GF-D8 (cell line): ENCODE measurements around the gene PLPPR5.
"Not testable (repeated sequence)": the region's sequence is repeated elsewhere in the genome, so short reads cannot be mapped to it uniquely, and the experiment has no call there.

ENCODE experiments used
- DNase-seq: peaks from one replicate; lab custom pipeline; 2025; lab: John Stamatoyannopoulos, UW

Gene PLPPR5, protein sequence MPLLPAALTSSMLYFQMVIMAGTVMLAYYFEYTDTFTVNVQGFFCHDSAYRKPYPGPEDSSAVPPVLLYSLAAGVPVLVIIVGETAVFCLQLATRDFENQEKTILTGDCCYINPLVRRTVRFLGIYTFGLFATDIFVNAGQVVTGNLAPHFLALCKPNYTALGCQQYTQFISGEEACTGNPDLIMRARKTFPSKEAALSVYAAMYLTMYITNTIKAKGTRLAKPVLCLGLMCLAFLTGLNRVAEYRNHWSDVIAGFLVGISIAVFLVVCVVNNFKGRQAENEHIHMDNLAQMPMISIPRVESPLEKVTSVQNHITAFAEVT

DNA sequence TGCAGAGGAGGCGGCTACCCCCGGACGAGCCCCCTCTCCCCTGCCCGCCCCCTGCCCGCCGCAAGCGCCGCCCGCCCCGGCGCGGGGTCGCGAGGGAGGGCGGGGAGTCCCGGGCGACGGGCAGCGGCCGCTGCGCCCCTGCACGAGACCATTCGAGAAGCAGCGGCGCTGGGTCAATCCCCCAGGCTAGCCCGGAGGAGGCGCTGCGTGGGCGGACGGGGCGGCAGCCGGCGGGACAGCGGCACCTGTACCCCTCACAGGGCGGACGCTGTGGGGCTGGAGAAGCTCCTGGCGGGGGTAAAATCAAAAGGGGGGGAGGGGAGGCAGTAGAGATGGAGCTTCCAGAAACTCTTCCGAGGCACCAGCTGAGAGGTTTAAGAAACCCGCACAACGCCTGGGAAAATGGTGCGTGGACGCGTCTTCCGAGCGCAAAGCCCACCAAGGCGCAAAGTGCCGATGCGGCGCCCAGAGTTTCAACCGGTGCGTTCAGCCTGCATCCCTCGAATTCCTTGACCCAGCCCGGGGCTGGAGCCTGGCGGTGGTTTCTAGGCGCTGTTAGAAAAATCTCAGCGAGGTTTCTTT is at the start of gene PLPPR5:
PLPPR5 (minus strand) TSS at position 1 of the 582 bp plus-strand sequence. CDS start 190 bp downstream, outside the sequence.
- no peak for DNase-seq

DNA sequence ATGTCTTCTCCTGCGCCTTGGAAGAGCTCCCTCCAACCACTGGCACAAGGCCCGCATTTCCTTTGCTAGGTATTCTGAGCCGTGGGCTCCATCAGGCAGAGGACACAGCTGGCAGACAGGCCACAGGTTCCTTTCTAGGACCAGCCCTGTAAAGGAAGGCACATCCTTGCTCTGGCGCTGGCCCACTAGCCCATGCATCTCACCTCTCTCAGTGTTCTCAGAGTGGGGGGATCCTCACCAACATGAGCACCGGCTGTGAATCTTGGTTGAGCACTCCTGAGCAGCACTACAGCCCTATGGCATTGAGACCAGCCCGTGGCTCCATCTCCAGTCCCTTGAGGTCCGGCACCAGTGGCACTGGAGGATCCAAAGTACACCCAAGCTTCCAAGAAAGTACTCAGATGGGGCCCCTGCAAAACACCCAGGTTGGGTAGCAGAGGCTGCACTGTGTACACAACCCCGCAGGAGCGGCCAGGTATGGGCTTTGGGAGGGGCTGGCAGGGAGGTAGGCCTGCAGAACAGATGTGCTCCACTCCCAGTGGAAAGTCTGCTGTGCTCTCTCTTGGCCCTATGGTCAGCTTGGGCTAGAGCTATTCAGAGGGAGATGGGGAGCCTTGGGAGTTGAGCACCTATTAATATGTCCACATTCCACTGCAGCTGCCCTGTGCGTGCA is 47.1 kb upstream of the PLPPR5 start:
- no peak for DNase-seq

DNA sequence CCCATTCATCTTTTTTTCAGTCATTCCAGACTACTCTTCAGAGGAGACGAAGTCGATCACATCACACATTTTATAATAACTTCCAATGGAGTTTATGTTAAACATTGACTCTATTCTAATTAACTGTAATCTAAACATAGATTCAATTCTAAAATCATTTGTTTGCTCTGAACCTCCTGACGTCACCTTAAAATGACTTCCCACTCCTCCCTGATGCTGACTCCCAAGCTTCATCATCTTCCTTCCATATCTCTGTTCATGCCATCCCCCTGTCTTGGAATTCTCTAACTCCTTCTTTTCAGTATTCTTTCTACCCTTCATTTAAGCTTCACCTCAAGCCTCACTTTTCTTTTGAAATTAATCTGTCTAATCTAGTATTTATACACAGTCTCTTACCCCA is 45.1 kb upstream of the PLPPR5 start:
- DNase-seq, result no peak

DNA sequence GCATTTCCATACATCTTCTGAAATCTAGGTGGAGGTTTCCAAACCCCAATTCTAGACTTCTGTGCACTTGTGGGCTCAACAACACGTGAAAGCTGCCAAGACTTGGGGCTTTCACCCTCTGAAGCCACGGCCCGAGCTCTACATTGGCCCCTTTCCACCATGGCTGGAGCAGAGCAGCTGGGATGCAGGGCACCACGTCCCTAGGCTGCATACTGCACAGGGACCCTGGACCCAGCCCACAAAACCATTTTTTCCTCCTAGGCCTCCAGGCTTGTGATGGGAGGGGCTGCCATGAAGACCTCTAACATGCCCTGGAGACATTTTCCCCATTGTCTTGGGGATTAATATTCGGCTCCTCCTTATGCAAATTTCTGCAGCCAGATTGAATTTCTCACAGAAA is 32.1 kb upstream of the PLPPR5 start:
- not testable (repeated sequence) for DNase-seq

DNA sequence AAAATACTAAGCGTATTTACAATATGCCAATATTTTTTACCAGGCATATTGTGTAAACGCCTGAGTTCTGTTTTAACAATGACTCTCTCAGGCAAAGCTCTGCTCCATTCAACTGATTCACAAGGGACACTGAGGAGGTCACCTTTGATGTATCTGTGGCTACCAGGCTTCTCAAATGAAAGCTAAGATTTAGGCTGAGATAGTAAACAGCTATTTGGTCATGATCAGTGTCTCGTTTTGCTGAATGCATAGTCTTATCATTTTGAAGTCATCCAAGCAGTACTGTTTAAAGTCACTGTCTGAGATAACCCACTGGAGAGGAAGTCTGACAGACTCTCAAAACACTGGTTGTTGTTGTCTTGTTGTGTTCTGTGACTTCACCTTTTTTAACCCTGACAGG is 13.7 kb upstream of the PLPPR5 start:
- no peak for DNase-seq

DNA sequence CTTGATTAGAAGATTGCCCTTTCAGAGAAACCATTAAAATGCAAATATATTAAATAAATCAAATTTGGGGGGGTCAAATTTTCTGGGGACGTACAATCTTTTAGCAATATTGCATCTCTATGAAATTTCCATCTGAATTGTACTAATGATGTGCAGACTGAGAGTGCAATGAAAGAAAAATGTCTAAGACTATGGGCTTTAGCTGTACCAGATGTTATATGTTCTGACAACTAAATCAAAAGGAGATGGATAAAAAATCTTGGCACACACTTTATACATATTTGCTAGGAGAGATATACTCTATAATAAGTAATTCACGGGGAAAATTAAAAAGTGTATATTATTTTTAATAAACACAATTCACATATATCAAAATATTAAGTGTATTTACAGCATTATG is 13.0 kb upstream of the PLPPR5 start:
- no peak for DNase-seq

DNA sequence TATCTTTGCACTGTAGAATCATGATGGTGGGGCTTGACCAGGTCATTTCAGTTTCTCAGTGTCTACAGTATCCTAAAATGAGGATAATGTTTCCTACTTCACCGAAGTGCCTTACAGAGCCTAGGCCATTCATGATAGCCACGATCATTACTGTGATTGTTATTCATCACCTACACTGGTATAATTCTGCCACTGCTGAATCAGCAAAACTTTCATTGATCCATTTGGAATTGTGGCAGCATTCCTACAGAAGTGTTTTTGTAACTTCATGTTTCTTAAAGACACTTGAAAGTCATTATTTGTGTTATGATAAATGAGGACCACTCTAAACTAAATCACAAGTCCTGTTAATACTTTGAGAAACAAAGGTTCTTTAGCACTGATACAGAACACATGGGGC is 6.0 kb upstream of the PLPPR5 start:
- DNase-seq, result no peak

DNA sequence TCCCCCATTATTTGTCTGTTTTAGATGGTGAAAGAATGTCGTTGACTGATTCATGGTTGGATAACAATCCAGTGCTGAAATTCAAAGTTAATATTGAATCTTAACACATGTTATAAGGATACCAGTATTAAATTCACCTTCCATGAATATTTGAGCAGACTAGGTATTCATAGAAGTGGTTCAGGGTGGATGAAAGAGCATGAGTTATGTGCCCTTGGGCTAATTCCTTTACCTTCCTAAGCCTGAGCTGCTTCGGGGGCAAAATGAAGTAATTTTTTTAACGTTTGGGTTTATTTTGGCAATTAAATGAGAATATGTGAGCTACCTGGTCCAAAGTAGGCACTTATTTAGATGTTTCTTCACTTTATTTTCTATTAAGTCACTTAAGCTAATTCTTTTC is 2.7 kb upstream of the PLPPR5 start:
- no peak for DNase-seq

DNA sequence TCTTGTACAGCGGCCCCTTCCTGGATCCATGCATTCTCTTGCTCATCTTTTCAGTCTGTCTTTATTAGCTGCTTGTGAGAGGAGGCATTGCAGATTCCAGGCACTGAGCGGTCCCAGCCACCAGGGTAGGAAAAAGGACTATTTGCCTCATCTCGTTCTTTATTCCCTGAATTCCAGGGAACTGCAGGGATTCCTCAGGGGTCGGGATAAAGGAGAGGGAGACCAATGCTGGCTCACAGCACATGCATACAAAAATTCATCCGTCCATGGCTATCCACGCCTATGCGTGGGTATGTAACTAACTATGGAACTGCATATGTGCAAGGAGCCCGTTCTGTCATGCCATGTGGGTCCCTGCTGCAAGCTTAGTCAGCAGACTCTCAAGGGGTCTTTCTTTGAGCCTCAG is 879 bp upstream of the PLPPR5 start:
- no peak for DNase-seq

DNA sequence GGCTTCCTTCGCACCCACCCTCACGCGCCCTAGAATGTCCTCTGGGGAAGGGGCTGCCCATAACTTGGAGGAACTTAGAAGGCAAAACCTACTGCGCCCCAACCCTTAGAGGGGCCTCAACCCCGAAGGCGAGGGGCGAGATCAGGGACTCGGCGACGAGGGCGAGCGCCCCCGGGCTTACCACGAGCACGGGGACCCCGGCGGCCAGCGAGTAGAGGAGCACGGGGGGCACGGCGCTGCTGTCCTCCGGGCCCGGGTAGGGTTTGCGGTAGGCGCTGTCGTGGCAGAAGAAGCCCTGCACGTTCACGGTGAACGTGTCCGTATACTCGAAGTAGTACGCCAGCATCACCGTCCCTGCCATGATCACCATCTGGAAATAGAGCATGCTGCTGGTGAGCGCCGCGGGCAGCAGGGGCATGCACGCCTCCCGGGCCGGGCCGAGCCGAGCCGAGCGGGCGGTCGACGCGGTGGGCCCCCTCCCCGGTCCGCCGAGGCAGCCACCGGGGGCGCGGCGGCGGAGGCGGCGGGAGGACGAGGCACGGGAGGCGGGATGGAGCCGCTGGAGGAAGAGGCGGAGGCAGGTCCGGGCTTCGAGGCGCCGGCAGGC is 304 bp downstream of the PLPPR5 start:
- no peak for DNase-seq

DNA sequence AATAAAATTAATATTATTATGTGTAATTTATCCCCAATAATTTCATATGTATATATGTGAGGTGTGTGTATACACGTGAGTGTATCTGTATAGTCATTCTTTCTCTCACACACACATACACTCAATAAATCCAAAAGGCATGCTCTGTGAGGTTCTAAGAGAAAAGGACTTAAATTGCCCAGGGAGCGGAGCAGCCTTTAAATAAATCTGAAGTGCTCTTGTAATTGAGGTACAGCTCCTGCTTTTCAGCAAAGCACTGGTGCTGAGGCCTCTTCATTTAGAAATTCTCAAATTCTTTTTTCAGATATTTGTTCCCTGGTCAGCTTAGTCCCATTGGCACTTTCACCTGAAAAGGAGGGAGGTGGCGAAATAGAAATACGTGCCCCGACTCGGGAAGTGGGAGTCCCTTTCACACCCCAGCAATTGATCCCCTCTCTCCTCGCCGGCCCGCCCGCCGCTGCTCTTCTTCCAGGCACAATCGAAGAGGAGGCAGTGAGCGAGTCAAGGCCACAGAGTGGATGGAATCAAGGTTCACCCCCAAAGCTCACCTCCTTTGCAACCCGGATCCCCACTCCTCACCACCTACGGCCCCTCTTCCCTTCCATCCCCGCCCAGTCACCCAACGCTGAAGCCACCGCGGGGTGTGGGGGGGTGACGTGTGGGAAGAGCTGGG is 944 bp downstream of the PLPPR5 start:
- DNase-seq, result no peak

DNA sequence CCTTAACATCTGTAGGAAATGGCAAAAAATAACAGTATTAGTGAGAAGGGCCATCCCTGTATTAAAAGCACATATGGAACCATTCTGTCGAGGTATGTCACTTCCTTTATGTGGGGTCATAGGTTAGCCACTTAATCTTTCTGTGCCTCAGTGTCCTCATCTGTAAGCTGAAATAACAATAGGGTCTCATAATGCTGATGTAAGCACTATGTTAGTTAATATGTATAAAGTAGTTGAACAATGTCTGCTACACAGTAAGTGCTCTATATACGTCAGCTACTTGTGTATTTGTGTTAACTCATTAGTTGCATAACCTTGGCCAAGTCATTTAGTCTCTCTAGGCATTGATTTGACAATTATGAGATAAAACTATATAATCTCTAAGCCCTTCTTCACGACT is 11.8 kb downstream of the PLPPR5 start:
- no peak for DNase-seq

DNA sequence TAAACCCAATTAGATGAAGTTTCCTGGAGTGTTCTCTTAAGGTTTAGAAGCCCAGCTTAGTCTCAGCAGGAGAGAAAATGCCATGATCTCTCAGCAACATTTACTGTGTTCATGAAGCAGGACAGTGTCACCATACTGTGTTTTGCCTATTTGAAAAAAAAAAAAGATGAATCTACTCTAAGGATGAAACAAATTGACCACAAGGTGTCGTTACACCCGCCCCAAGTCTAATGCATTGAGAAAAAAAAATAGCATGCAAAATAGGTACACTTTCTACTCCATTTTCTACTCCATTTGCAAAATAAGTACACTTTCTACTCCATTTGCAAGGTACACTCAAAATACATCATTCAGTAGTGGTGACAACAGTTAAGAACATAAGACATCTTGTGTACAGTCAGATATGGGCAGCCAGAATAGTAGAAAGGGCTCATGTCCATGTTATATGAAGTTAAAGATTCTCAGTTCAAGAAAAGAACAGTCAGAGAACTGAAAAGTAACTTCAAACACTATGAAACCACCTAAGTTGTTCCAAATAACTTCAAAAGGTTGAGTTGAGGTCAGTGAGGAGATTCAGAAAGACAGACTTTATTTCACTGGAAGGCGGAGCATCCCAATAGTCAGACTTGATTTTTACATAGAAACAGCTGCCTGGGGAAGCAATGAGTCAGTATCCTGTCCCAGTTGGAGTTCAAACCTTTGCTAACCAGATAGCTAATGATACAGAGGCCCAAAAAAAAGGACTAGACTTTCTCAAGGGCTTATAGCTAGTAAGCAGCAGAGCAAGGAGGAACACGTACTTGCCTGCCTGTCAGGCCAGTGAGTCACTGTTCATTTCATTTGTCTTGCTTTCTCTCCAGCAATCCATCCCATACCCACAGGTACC is 13.3 kb downstream of the PLPPR5 start:
- DNase-seq, result no peak

DNA sequence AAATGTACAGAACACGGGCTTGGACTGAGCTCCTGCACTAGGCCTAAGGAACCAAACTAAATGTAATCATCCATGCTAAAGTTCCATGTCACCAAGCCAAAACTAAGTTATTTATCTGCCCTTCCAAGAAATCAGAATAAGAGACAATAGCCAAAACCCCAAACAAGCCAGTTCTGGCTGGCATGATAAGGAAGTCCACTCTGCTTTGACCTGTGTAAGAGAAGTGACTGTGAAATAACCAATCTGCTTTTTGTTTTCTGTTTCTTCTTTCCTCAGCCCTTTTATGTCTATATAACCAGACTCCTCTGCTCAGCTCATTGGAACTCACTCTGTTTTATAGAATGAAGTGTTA is 15.1 kb downstream of the PLPPR5 start:
- DNase-seq, result no peak

DNA sequence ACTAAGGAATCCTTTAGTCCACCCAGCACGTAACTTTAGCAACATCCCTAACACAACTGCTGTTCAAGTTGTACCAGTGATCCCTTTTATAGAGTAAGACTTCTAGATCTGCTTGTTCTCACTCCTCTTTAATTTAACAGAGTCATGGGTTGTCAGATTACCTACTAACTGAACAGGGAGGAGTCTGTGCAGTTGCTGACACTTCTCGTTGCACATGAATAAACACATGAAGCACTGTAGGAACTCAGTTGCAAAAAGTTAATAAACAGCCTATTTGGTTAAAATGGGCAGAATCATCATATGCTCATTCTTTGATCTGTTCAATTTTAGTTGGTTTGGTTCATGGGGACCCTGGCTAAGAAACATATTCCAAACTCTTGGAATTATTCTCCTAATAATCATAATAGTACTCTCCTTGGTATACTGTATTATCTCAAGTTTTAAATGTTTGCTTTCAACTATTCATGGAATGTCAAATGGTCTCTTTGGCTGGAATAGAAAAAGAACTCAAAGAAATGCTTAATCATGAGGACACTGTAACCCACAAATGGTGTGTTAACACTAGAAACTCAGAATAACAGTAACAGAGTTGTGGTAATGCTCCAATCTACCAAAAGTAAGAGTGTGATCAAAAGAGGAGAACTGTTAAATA is 15.6 kb downstream of the PLPPR5 start:
- DNase-seq, result no peak

DNA sequence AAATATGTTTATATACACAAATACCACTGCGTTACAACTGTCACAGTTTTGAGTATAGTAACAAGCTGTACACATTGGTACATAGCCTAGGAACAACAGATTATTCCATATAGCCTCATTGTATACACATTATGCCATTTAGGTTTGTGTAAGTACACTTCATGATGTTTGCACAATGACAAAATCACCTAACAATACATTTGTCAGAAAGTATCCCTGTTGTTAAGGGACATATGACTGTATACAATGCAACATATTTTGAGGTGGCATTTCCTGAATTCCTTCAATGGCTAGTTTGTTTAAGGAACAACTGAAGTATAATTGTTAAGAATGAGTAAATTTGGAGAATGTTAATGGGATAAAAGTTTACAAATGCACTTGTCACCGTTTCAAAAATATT is 19.0 kb downstream of the PLPPR5 start:
- DNase-seq, result no peak

DNA sequence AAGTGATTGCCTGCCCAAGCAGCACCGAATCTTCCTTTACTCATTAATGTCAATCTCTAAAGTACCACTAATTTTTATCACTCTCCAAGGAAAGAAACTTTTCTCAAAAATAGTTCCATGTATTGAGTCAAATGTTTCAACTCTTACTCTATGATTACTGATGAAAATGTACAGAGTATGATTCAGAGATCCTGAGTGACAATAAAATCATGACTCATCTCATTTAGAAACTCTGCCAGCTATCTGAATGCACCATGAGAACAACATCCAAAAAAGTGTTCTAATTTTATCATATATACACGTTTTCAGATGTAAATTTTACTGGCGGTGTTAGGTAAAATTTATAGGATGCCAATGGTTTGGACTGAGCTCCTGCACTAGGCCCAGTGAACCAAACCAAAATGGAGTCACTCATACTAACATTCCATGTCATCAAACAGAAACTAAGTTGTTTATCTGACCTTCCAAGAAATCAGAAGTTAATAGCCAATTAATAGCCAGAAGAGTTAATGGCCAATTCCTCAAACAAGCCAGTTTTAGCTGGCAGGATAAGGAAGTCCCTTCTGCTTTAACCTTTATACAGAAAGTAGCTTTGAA is 22.6 kb downstream of the PLPPR5 start:
- no peak for DNase-seq

DNA sequence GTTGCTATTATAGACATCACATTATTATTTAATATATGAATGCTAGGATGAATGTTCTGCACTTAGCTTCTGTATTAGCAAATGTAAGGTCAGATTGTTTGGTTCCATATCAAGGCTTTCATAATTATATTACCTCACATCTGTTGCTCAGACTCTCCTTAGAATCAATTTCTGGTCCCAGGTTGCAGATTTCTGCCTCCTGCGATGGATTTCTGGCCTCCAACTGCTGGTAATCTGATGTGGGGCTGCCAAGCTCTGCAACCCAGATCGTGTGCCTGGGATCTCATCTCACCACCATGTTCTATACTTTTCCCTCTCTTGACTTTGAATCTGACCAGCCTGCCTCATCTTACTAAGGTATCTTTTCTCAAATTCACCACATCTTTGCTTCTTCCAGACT is 25.2 kb downstream of the PLPPR5 start:
- no peak for DNase-seq

DNA sequence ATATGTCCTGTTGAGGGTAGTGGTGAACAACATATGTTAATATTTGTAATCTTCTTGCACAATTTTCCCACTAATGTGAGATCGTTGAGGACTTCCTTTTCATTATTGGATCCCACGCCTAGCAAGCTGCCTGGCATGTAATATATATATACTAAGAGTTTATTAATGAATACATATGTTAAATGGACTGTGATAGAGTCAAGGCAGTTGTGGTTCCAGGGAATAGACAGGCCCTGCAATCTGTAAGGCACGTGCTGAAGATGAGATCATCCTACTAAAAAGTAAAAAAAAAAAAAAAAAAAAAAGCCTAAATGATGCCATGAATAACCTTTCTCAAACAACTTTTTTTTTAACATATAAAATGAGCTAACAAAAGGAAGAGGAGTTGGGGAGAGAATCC is 28.9 kb downstream of the PLPPR5 start:
- DNase-seq, result no peak

DNA sequence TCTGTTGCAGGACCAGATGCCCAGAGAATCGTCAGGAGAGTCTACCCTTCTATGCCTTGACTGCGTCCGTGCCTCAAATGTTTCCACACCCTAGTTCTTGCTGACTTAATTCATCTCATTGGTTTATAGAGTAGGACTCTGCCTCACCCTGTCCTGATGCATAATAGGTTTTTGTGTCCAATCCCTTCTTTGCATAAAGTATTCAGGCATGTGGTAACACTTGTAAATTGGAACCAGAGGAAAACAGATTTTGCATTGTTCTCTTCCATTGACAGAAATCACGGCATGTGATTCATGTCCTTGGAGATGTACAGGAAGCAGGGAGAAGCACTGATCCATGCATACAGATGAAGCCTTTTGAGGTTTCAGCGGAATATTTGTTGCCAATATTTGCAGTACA is 29.5 kb downstream of the PLPPR5 start:
- no peak for DNase-seq
